SK-N-SH treated with all-trans-retinoic acid at 6 μM for 48 hours (cell line): ENCODE measurements around the gene ZBTB5.

Experiments
- ARNTL ChIP-seq: fragments of 450-650 bp; formaldehyde crosslinking; IDR thresholded peaks from 2 replicates; pipeline ENCODE4 v1.5.0; 2020; ENCODE audit warnings: low read depth, mild to moderate bottlenecking, moderate library complexity, borderline replicate concordance
- CSDC2 ChIP-seq: fragments of 250-450 bp; sonication (Bioruptor Pico); IDR thresholded peaks from 2 replicates; pipeline ENCODE4 v1.5.0; 2020; ENCODE audit warnings: mild to moderate bottlenecking, moderate library complexity
- ESRRG ChIP-seq: fragments of 250-450 bp; sonication (Bioruptor Pico); IDR thresholded peaks from 2 replicates; pipeline ENCODE4 v1.6.1; 2021; ENCODE audit warnings: mild to moderate bottlenecking
- ISL1 ChIP-seq: fragments of 250-450 bp; sonication (Bioruptor Pico); IDR thresholded peaks from 2 replicates; pipeline ENCODE4 v2.1.2; 2022; ENCODE audit warnings: mild to moderate bottlenecking, moderate library complexity
- RARB ChIP-seq: fragments of 250-450 bp; sonication (Bioruptor Pico); IDR thresholded peaks from 2 replicates; pipeline ENCODE4 v1.8.0; 2021; ENCODE audit warnings: mild to moderate bottlenecking, moderate library complexity
- SNAI2 ChIP-seq: fragments of 250-450 bp; sonication (Bioruptor Pico); IDR thresholded peaks from 2 replicates; pipeline ENCODE4 v1.5.0; 2020; ENCODE audit warnings: mild to moderate bottlenecking, moderate library complexity
- TOX ChIP-seq: fragments of 250-450 bp; sonication (Bioruptor Pico); IDR thresholded peaks from 2 replicates; pipeline ENCODE4 v1.8.0; 2021; ENCODE audit warnings: mild to moderate bottlenecking, moderate library complexity, borderline replicate concordance
- ZC3H10 ChIP-seq: fragments of 250-450 bp; sonication (Bioruptor Pico); IDR thresholded peaks from 2 replicates; pipeline ENCODE4 v1.5.1; 2021; ENCODE audit warnings: mild to moderate bottlenecking, moderate library complexity
- ZFP3 ChIP-seq: fragments of 250-450 bp; sonication (Bioruptor Pico); IDR thresholded peaks from 2 replicates; pipeline ENCODE4 v1.5.0; 2020; ENCODE audit warnings: mild to moderate bottlenecking, moderate library complexity
- ZFP30 ChIP-seq: fragments of 450-650 bp; formaldehyde crosslinking; IDR thresholded peaks from 2 replicates; pipeline ENCODE4 v1.5.0; 2022; ENCODE audit warnings: mild to moderate bottlenecking, moderate library complexity
- ZNF565 ChIP-seq: fragments of 450-650 bp; formaldehyde crosslinking; conservative IDR thresholded peaks from 2 replicates; pipeline ENCODE4 v1.5.0; 2020; ENCODE audit warnings: low read depth, mild to moderate bottlenecking, moderate library complexity
- TF ChIP-seq, protein P1 (sequence below): fragments of 250-450 bp; sonication (Bioruptor Pico); IDR thresholded peaks from 2 replicates; pipeline ENCODE4 v1.8.0; 2020; ENCODE audit warnings: mild to moderate bottlenecking, moderate library complexity, borderline replicate concordance
- TF ChIP-seq, protein P2 (sequence below): fragments of 250-450 bp; sonication (Bioruptor Pico); IDR thresholded peaks from 2 replicates; pipeline ENCODE4 v1.5.0; 2020; ENCODE audit warnings: mild to moderate bottlenecking, moderate library complexity
- TF ChIP-seq, protein P3 (sequence below): fragments of 250-450 bp; sonication (Bioruptor Pico); IDR thresholded peaks from 2 replicates; pipeline ENCODE4 v1.5.1; 2020; ENCODE audit warnings: low read depth, mild to moderate bottlenecking, moderate library complexity

- TF ChIP-seq ZFP30 (CRISPR knock-in tag) (no peak), ZC3H10 (no peak), CSDC2 (CRISPR knock-in tag) (no peak), SNAI2 (CRISPR knock-in tag) (no peak), ARNTL (CRISPR knock-in tag) (no peak), ISL1 (CRISPR knock-in tag) (no peak), ZFP3 (CRISPR knock-in tag) (no peak), ZNF565 (CRISPR knock-in tag) (no peak), RARB (CRISPR knock-in tag) (no peak), TOX (CRISPR knock-in tag) (no peak), ESRRG (CRISPR knock-in tag) (no peak)
- TF ChIP-seq, protein P1, sequence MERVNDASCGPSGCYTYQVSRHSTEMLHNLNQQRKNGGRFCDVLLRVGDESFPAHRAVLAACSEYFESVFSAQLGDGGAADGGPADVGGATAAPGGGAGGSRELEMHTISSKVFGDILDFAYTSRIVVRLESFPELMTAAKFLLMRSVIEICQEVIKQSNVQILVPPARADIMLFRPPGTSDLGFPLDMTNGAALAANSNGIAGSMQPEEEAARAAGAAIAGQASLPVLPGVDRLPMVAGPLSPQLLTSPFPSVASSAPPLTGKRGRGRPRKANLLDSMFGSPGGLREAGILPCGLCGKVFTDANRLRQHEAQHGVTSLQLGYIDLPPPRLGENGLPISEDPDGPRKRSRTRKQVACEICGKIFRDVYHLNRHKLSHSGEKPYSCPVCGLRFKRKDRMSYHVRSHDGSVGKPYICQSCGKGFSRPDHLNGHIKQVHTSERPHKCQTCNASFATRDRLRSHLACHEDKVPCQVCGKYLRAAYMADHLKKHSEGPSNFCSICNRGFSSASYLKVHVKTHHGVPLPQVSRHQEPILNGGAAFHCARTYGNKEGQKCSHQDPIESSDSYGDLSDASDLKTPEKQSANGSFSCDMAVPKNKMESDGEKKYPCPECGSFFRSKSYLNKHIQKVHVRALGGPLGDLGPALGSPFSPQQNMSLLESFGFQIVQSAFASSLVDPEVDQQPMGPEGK (CRISPR knock-in tag) = no peak
- TF ChIP-seq, protein P2, sequence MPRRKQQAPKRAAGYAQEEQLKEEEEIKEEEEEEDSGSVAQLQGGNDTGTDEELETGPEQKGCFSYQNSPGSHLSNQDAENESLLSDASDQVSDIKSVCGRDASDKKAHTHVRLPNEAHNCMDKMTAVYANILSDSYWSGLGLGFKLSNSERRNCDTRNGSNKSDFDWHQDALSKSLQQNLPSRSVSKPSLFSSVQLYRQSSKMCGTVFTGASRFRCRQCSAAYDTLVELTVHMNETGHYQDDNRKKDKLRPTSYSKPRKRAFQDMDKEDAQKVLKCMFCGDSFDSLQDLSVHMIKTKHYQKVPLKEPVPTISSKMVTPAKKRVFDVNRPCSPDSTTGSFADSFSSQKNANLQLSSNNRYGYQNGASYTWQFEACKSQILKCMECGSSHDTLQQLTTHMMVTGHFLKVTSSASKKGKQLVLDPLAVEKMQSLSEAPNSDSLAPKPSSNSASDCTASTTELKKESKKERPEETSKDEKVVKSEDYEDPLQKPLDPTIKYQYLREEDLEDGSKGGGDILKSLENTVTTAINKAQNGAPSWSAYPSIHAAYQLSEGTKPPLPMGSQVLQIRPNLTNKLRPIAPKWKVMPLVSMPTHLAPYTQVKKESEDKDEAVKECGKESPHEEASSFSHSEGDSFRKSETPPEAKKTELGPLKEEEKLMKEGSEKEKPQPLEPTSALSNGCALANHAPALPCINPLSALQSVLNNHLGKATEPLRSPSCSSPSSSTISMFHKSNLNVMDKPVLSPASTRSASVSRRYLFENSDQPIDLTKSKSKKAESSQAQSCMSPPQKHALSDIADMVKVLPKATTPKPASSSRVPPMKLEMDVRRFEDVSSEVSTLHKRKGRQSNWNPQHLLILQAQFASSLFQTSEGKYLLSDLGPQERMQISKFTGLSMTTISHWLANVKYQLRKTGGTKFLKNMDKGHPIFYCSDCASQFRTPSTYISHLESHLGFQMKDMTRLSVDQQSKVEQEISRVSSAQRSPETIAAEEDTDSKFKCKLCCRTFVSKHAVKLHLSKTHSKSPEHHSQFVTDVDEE (CRISPR knock-in tag) = no peak
- TF ChIP-seq, protein P3, sequence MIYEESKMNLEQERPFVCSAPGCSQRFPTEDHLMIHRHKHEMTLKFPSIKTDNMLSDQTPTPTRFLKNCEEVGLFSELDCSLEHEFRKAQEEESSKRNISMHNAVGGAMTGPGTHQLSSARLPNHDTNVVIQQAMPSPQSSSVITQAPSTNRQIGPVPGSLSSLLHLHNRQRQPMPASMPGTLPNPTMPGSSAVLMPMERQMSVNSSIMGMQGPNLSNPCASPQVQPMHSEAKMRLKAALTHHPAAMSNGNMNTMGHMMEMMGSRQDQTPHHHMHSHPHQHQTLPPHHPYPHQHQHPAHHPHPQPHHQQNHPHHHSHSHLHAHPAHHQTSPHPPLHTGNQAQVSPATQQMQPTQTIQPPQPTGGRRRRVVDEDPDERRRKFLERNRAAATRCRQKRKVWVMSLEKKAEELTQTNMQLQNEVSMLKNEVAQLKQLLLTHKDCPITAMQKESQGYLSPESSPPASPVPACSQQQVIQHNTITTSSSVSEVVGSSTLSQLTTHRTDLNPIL = no peak
These were observed 27.6 kb downstream of the ZBTB5 start for GRCh38 chr9:37437621-37438020.
